Heart left ventricle (tissue), 16 donors: ENCODE measurements around the gene CSF3R. TPM values are rescaled to one million over a fixed set of nuclear protein-coding genes. Genes with fewer than 3 reads are reported as not detected.

Experiments used
- ATAC-seq, 4 donors: fragments of 200-7000 bp; cut with Tn5 transposase; one replicate each; pipeline ENCODE4 v1.9.1; 2020 to 2022; ENCODE audit warnings: moderate library complexity in 4 of 4, mild to moderate bottlenecking in 3 of 4, moderate number of reproducible peaks in 1 of 4
- DNase-seq, 5 donors: peaks; one replicate each; pipeline ENCODE4 v3.0.0-alpha.2; 2020
- H3K27ac ChIP-seq, 12 donors: fragments of 200-600 bp; sonication (generic) in 4 of 12; one replicate each; pipeline versions ENCODE4 v1.5.0 to v1.8.0; 2016 to 2022; ENCODE audit warnings: mild to moderate bottlenecking in 2 of 12
- H3K27me3 ChIP-seq, 9 donors: fragments of 200-600 bp; sonication (generic) in 2 of 9; one replicate each; pipeline versions ENCODE4 v1.5.1 to v1.8.0; 2016 to 2022; ENCODE audit warnings: mild to moderate bottlenecking in 3 of 9
- H3K36me3 ChIP-seq, 9 donors: fragments of 200-600 bp; sonication (generic) in 2 of 9; one replicate each; pipeline versions ENCODE4 v1.5.0 to v1.8.0; 2018 to 2022; ENCODE audit warnings: mild to moderate bottlenecking in 2 of 9
- H3K4me1 ChIP-seq, 12 donors: fragments of 200-600 bp; sonication (generic) in 4 of 12; one replicate each; pipeline versions ENCODE4 v1.5.0 to v1.8.0; 2016 to 2022; ENCODE audit warnings: mild to moderate bottlenecking in 3 of 12
- H3K4me3 ChIP-seq, 12 donors: fragments of 200-600 bp; sonication (generic) in 4 of 12; one replicate each; pipeline versions ENCODE4 v1.5.0 to v1.8.0; 2017 to 2022; ENCODE audit warnings: mild to moderate bottlenecking in 9 of 12, moderate library complexity in 4 of 12
- H3K9me3 ChIP-seq, 12 donors: fragments of 200-600 bp; sonication (generic) in 4 of 12; one replicate each; pipeline versions ENCODE4 v1.5.0 to v1.8.0; 2016 to 2022; ENCODE audit warnings: mild to moderate bottlenecking in 1 of 12
- POLR2A ChIP-seq, 2 donors: fragments of 450-650 bp; IDR thresholded peaks; one replicate each; pipeline ENCODE4 v1.6.1; 2017; ENCODE audit warnings: antibody characterized with exemption in 2 of 2, mild to moderate bottlenecking in 2 of 2, moderate library complexity in 2 of 2
- WGBS, 4 donors: extraction: QIAGEN DNeasy Blood & Tissue Kit in 2 of 4; methylation state at CpG; one replicate each; pipeline versions ENCODE4 v1.1.5 to v1.1.7; 2013 to 2018; 5-methylcytosine and 5-hydroxymethylcytosine counted together
- intact Hi-C, 10 donors: fragments of 100-400 bp; cut with DNase I; formaldehyde crosslinking; loops; one replicate each; pipeline versions ENCODE4 v1.11.1 to v1.14.2; 2022
- polyA plus RNA-seq, 2 donors: library from polyadenylated mRNA; stranded (reverse); fragments of 200-250 nt; gene quantifications; one replicate each; pipeline ENCODE4 v1.2.3, GENCODE V29; 2013
- total RNA-seq, 9 donors: library from RNA; depleted of rRNA in 2 of 9; stranded (reverse); fragments of >200 nt in 2 of 9; fragmentation: NEBNext Ultra II Directional in 3 of 9; extraction: Animal tissue kit (Norgen Biotek cat#: 25700) in 3 of 9; gene quantifications; one replicate each; pipeline versions ENCODE4 v1.1.0 to v1.2.4, GENCODE V29; 2016 to 2023
- TF ChIP-seq, protein P1 (sequence below), 12 donors: fragments of 200-600 bp; sonication (generic) in 4 of 12; IDR thresholded peaks; one replicate each; pipeline versions ENCODE4 v1.5.0 to v1.8.0; 2018 to 2022; ENCODE audit warnings: antibody characterized with exemption in 12 of 12, mild to moderate bottlenecking in 5 of 12
- donor health status: ischemic (EF 13 %, LVEDD 7.1; RV severe dilation, severe dysfunction).
- donor health status: healthy with polysubstance abuse.
- donor health status: DM: no; HTN: yes; CAD: no.
- donor health status: DM: no; HTN: no; CAD: no.
- donor health status: ischemic (EF 25% LVEDD 6.9; RV normal size, moderate dysfunction).
- donor health status: ischemic (EF 25% LVEDD 5.7; RV mildly dilated, moderate dysfunction).
- donor health status: healthy.
- donor health status: DM: yes; HTN: yes; CAD: no.
- donor health status: ischemic (EF 35%, LVEDD 5.7; RV mildly dilated, moderate dysfunction).
- donor health status: nonischemic (EF 11% LVEDD 7.7; RV severe dilation, severe dysfunction).
- donor health status: DM: yes; HTN: yes; CAD: no.
- donor health status: PGD.
- donor health status: ischemic (EF 29% LVEDD 5.4; RV normal size, mild dysfunction).
- donor health status: nonischemic (EF 23%, LVEDD 6.1; RV moderate dilation, normal function).

The CSF3R gene
- total and polyA plus RNA-seq, 11 donors = 1.5 to 22.7 (median 4.1) TPM

DNA sequence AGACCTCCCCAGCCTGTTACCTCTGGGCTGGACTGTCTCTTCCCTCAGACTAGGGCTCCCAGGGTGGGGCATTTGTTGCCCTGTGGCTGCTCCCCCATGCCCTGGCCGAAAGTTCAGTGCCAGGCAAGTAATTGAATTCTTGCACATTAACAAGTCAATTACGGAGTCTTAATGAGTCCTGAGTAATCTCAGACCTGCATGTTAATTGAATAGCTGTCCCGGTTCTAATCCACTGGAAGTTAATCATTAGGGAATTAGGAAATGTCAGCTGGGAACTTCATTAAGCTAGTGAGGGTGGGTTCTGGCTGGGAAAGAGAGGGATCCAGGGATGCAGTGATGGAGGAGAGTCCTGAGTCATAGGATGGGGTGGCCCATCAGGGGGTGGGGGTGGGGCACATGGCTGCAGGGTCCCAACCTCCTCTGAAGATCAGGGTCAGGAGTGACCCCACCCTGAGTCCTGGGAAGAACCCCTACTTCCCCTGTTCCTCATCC, 47.1 kb upstream of the CSF3R start:
- ATAC-seq (no peak), DNase-seq (no peak)
- H3K27ac ChIP-seq = no peak overlapping the region
- no peaks in the 10 kb centered on the region for H3K4me1 ChIP-seq
- 41 to 47% (median 42%) methylated on average over 3 of the region's 3 CpGs for whole genome bisulfite sequencing, 4 donors
- TF ChIP-seq POLR2A (IDR thresholded peaks at IDR 0.05) = no peak
- TF ChIP-seq, protein P1, sequence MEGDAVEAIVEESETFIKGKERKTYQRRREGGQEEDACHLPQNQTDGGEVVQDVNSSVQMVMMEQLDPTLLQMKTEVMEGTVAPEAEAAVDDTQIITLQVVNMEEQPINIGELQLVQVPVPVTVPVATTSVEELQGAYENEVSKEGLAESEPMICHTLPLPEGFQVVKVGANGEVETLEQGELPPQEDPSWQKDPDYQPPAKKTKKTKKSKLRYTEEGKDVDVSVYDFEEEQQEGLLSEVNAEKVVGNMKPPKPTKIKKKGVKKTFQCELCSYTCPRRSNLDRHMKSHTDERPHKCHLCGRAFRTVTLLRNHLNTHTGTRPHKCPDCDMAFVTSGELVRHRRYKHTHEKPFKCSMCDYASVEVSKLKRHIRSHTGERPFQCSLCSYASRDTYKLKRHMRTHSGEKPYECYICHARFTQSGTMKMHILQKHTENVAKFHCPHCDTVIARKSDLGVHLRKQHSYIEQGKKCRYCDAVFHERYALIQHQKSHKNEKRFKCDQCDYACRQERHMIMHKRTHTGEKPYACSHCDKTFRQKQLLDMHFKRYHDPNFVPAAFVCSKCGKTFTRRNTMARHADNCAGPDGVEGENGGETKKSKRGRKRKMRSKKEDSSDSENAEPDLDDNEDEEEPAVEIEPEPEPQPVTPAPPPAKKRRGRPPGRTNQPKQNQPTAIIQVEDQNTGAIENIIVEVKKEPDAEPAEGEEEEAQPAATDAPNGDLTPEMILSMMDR (IDR thresholded peaks at IDR 0.05) = no peak
- H3K4me3 ChIP-seq = no peak overlapping the region
- H3K27me3 ChIP-seq = peaks cover 0 to 30% (median 8%) of the 10 kb centered on the region in 9 donors
- H3K36me3 ChIP-seq = no peaks in the 10 kb centered on the region
- intact Hi-C loops = no loop called here
- peaks cover 0 to 8% (median 0%) of the 10 kb centered on the region in 12 donors for H3K9me3 ChIP-seq

DNA sequence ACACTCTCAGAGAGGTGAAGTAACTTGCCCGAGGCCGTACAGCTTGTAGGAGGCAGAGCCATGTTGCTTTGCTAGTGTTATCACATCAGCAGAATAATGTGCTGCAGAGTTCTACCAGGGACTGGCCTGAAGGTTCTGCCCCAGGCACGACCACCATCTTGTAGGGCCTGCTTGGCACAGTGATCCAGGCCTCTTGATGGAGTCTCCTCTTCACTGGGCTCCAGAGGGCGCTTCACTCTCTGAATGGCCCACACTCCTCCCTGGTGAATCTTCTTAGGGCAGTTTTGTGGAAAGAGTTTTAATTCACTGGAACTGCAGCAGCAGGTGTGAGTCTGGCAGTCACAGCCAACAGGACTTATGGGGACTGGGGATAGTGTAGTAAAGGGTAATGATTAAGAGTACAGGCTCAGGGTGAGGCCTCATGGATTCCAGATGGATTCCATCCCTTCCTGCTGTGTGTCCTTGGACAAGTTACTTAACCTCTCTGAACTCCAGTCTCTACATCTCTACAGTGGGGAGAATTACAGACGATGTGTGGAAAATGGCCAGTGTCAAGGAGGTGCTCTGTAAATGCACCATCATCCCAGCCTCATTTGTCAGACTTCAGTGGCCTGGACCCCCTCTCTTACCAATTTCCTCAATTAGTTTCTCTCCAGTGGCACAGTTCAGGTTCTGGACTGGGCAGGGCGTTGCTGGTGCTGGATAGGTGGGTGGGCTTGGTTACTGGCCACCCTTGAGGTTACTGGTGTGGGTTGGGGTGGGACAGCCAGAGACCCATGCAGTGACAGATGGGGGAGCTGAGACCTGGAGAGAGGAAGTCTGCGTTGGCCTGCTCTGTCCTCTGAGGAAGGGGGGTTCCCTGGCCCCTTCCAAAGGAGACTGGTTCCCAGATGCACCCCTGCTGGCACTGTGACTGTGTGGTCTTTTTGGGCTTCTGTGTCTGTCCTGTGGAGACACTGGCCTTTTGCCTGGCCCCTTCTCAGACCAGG, 45.9 kb upstream of the CSF3R start:
- TF ChIP-seq, protein P1 (IDR thresholded peaks at IDR 0.05) = no peak
- no peak for TF ChIP-seq POLR2A (IDR thresholded peaks at IDR 0.05)
- 67 to 77% (median 71%) methylated on average over 6 to 7 of the region's 7 CpGs for WGBS, 4 donors
- no peaks in the 10 kb centered on the region for H3K36me3 ChIP-seq
- ATAC-seq (no peak), DNase-seq (no peak)
- intact Hi-C loops = no loop called here
- no peaks in the 10 kb centered on the region for H3K4me1 ChIP-seq
- H3K4me3 ChIP-seq = no peak overlapping the region
- peaks cover 0 to 6% (median 0%) of the 10 kb centered on the region in 12 donors for H3K9me3 ChIP-seq
- peaks cover 0 to 30% (median 8%) of the 10 kb centered on the region in 9 donors for H3K27me3 ChIP-seq
- H3K27ac ChIP-seq = no peak overlapping the region

DNA sequence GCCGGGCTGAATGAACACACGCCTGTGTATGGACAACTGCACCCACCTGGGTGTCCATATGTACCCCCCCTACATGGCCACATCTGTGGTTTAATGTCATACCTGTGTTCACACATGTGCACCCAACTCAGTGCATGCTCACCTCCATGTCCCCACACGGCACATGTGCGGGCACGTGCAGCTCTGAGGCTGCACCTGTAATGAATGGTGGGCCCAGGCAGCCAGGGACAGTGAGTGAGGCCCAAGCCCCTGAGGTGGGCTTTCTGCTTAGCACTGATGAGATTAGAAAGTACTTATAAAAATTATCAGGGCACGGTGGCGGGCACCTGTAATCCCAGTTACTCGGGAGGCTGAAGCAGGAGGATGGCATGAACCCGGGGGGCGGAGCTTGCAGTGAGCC, 42.5 kb upstream of the CSF3R start:
- WGBS, 4 donors = 88 to 95% (median 92%) methylated on average over 9 to 10 of the region's 10 CpGs
- peak in 1 of 5 donors; percentile 5 for DNase-seq
- TF ChIP-seq POLR2A (IDR thresholded peaks at IDR 0.05) = no peak
- TF ChIP-seq, protein P1 (IDR thresholded peaks at IDR 0.05) = no peak
- Histone ChIP-seq H3K36me3 (no peaks in the 10 kb centered on the region), H3K27ac (no peak overlapping the region), H3K4me1 (no peaks in the 10 kb centered on the region), H3K27me3 (peaks cover 0 to 28% (median 8%) of the 10 kb centered on the region in 9 donors), H3K4me3 (no peak overlapping the region), H3K9me3 (no peaks in the 10 kb centered on the region)
- no peak for ATAC-seq
- intact Hi-C loops = no loop called here

DNA sequence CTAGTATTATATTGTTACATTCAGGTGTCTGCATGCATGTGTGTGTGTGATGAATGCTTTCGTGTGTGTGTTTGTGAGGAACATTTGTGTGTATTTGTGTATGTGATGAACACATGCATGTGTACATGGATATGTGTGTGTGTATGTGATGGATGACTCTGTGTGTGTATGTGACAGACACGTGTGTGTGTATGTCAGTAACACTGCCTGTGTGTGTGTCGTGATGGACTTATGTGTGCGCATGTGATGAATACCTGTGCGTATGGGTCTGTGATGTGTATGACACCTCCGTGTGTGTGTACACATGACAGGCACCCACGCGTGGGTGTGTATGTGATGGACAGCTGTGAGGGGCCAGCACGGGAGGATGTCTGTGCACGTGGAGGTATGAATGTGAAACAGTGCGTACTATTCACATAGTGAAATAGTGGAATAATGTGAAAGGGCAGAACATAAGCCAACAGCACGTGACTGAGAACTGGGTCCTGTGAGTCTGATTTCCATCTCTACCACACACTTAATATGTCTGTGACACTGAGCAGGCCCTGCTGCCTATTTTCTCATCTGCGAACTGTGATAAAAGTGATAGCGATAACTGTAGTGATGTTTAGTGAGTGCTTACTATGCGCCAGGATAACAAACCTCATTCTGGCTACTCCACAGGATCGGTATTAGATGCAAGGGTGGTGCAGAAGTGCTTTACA, 41.8 kb upstream of the CSF3R start:
- no peaks in the 10 kb centered on the region for H3K36me3 ChIP-seq
- H3K9me3 ChIP-seq = no peaks in the 10 kb centered on the region
- no peak for DNase-seq
- no peaks in the 10 kb centered on the region for H3K4me1 ChIP-seq
- intact Hi-C loops = no loop called here
- H3K4me3 ChIP-seq = no peak overlapping the region
- TF ChIP-seq, protein P1 (IDR thresholded peaks at IDR 0.05) = no peak
- TF ChIP-seq POLR2A (IDR thresholded peaks at IDR 0.05) = no peak
- H3K27ac ChIP-seq = no peak overlapping the region
- ATAC-seq = no peak
- 79 to 85% (median 83%) methylated on average over 16 of the region's 16 CpGs for WGBS, 4 donors
- peaks cover 0 to 21% (median 7%) of the 10 kb centered on the region in 9 donors for H3K27me3 ChIP-seq
